Measurements from ENCODE around the gene SRP54.
"Not testable (repeated sequence)": the region's sequence is repeated elsewhere in the genome, so short reads cannot be mapped to it uniquely, and the experiment has no call there.

Gene SRP54

GRCh38 chr14:34982421-34983147, at the start of gene SRP54:
SRP54 (plus strand) TSS chr14:34982992; CDS start chr14:34996710, 13,718 bp downstream.
- peak; percentile 99 for DNase-seq

GRCh38 chr14:34933301-34933700, 49.5 kb upstream of the SRP54 start:
- no peak for DNase-seq

GRCh38 chr14:34935488-34935887, 47.3 kb upstream of the SRP54 start:
- DNase-seq, result no peak

GRCh38 chr14:34937442-34937841, 45.4 kb upstream of the SRP54 start:
- no peak for DNase-seq

GRCh38 chr14:34937876-34938275, 44.9 kb upstream of the SRP54 start:
- DNase-seq, result no peak

- no peak for DNase-seq
Observed at GRCh38 chr14:34943506-34943905, 39.3 kb upstream of the SRP54 start.

GRCh38 chr14:34944744-34945143, 38.0 kb upstream of the SRP54 start:
- no peak for DNase-seq

- no peak for DNase-seq
Observed at GRCh38 chr14:34946699-34947098, 36.1 kb upstream of the SRP54 start.

- no peak for DNase-seq
Observed at GRCh38 chr14:34951286-34951685, 31.5 kb upstream of the SRP54 start.

- DNase-seq, result no peak
Observed at GRCh38 chr14:34956931-34957330, 25.9 kb upstream of the SRP54 start.

- DNase-seq, result no peak
Observed at GRCh38 chr14:34957771-34958286, 25.0 kb upstream of the SRP54 start.

- not testable (repeated sequence) for DNase-seq
Observed at GRCh38 chr14:34962106-34962505, 20.7 kb upstream of the SRP54 start.

- DNase-seq, result no peak
Observed at GRCh38 chr14:34964977-34965764, 17.6 kb upstream of the SRP54 start.

- DNase-seq, result no peak
Observed at GRCh38 chr14:34965912-34966311, 16.9 kb upstream of the SRP54 start.

- no peak for DNase-seq
Observed at GRCh38 chr14:34966413-34966812, 16.4 kb upstream of the SRP54 start.

- DNase-seq, result no peak
Observed at GRCh38 chr14:34970665-34971064, 12.1 kb upstream of the SRP54 start.

- no peak for DNase-seq
Observed at GRCh38 chr14:34971381-34971780, 11.4 kb upstream of the SRP54 start.

- no peak for DNase-seq
Observed at GRCh38 chr14:34971801-34972200, 11.0 kb upstream of the SRP54 start.

- no peak for DNase-seq
Observed at GRCh38 chr14:34978444-34978843, 4.3 kb upstream of the SRP54 start.

- no peak for DNase-seq
Observed at GRCh38 chr14:34980337-34980900, 2.4 kb upstream of the SRP54 start.

GRCh38 chr14:34981743-34982420, 910 bp upstream of the SRP54 start:
- peak; percentile 53 for DNase-seq

GRCh38 chr14:34983148-34983760, 462 bp downstream of the SRP54 start:
- DNase-seq, result no peak

GRCh38 chr14:34983786-34984185, 994 bp downstream of the SRP54 start:
- DNase-seq, result no peak

Data from NCI-H2227 treated with DMSO at 0.1 percent for 48 hours (cell line).